GM18861 (cell line): Measurements from ENCODE around the gene FYN.

Experiments used
- ATAC-seq: cut with Tn5 transposase; IDR thresholded peaks from one replicate; pipeline ENCODE4 v1.9.1; 2021; ENCODE audit not compliant: unreplicated experiment

FYN gene

DNA sequence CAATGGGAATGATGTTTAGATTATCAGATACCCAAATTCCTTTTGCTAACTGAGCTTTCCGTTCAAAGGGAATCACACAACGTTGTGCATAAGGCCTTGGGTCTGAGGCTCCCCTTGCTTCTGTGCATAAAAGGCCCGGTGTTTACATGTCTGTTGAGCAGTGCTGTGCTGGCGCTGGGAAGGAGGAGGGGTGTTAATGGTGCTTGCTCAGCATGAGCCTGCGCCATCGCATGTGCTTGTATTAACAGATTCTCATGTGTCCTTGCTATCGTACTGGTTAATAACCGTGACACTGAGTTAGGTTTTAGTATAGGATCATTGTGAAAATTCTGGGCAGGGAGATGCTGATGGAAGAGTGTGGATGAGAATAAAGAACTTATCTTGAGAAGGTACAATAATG is 205.3 kb downstream of the FYN start:
- ATAC-seq = no peak

DNA sequence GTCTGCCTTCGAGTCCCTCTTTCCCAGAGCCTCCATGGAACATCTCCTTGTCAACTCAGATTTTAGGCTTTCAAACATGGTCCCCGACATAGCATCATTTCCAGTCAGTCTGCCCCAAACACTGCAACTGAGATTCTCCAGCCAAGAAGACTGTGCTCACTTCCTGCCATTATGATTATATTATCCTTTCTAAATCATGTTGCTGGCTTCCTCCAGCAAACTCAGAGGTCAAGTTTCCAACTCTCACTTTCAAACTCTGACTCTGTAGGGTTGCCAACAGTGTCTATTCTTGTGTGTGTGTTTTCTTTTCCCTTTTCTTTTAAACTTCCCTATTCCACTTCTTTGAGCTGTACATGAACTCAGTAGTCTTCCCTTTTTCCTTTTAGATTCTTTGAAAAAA is 206.4 kb downstream of the FYN start:
- no peak for ATAC-seq

DNA sequence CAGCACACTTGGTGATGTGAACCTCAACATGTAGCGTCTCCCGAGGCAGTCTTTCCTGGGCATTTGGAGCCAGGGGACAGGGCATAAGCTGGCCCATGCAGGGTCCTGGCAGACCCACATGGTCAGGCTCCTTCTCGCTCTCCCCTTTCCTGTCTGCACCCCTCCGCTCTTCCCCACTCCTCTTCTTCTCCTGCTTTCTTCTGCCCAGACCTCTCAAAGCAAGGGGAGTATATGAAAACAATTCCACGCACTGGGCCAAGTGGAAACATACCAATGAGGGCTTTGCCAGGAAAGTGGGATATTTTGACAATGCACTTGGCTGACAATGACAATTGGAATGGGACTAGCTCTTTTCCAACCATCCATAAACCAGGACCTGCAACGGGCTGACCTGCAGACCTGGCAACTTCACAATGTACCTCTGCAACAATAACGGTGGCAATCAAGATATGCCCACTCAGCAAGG is 208.7 kb downstream of the FYN start:
- no peak for ATAC-seq

DNA sequence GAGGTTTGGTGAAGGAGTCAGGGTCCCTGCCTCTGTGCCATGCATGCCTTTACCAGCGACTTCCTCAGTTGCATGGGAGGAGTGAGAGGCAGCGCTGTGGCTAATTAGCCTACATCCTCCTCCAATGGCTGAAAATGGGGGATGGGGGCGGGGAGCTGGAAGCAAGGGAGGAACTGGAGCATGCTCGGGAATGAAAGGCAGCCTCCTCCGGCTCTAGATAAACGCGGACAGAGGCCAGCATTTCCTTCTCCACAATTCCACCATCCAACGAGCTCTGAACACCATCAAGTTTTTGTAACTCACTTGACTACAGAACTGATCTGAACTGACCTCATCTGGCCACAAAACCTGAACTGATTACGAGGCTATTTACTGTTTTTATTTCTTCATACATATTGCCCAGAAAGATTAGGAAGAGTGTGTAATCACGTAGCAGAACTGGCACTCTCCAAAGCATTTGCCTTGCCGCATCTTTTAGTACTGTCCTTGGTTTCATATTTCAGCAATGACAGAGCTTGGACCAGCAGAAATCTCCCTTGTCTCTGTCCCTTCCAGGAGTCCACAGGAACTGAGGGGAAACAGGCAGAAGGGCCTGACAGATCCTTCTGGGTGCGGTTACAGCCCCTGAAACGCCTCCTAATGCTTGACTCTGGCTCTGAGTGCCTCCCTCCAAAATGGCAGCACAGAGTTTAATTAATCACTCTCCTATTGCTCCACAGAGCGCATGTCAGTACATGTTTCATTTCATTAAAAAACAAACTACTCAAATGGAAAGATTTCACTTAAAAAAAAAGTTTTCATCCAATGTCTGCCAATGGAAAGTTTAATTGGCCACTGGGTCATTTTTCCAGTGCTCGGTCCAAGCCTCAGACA is 209.3 kb downstream of the FYN start:
- ATAC-seq = no peak

DNA sequence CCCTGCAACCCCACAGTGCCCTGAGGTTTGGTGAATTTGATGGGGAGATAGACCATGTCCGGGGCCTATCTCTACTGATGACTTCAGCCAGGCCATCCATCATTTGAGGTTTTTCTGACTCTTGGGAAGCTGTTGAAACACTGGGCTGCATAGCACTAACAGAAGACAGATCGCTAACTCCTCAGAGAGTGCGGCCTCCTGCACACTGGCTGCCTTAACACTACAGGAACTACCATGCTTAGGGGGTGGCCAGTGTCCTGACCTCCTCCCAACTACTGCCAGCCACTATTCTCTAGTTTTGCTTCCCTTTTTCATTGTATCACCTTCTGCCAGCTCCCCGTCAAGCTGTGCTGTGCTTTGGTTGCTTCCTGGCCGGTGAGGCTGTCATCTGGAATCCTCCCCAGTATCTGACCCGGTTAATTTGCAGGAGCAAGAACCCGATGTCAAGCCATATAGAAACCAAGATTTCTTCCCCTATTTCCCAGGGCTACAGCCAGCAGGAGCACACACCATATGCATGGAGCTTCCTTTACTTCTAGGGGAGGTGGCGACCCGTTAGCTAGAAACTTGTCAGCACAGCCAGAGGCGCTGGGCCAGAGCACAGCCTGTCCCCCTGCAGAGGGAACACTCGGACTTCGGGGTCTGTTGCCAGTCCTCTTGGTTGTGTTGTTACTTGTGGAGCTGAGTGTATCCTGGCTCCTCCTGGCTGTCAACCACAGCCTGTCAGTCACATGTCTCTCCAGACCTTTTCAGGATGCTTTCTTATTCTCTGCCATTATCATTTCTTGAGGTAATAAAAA is 210.3 kb downstream of the FYN start:
- no peak for ATAC-seq

DNA sequence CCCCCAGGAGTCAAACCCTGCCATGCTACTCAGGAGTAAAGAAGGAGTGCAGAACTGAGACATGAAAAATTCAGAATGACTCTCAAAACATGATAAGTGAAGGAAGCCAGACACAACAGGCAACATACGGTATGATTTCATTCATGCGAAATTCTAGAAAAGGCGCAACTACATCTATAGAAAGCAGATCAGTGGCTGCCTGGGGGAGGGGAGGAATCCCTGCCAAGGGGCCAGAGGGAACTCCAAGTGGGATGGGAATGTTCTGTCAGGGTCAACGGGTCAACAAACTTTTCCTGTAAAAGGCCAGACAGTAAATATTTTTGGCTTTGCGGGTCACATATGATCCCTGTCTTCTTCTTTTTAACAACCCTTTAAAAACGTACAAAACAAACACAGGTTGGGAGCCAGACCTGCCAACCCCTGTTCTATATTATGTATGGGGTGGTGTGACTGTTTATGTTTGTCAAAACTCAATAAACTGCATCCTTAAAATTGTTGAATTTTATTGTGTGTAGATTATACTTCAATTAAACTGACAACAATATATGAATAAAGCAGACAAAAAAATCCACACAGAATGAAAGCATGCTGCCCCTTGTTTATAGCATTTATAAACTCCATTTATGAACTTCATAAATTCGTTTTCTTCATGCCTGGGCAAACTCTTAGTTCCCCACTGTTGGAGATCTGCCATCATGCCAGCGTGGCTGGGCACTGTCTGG is 211.0 kb downstream of the FYN start:
- ATAC-seq = no peak

DNA sequence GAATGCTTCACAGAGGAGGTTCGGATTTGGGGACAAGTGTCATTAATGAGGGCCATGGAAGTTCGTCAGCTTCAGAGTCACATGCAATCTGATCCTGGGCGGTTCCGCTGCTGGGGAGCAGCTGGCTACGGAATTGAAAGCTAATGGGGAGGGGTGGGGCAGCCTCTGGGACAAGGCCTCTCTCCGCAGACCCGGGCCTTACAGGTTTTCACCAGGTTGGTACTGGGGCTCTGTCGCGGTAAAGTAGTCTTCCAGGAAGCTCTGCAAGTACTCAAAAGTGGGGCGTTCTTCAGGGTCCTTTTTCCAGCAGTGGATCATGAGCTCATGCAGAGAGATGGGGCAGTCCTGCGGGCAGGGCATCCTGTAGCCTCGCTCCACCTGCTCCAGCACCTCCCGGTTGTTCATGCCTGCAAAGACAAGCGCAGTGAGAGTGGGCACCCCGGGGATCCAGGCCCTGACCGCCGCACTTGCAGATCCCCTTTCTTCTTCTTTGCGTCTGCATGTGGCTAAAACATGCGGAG is 211.7 kb downstream of the FYN start:
- no peak for ATAC-seq

- ATAC-seq = no peak
Observed at GRCh38 chr6:111660531-111660930, 212.7 kb downstream of the FYN start.

DNA sequence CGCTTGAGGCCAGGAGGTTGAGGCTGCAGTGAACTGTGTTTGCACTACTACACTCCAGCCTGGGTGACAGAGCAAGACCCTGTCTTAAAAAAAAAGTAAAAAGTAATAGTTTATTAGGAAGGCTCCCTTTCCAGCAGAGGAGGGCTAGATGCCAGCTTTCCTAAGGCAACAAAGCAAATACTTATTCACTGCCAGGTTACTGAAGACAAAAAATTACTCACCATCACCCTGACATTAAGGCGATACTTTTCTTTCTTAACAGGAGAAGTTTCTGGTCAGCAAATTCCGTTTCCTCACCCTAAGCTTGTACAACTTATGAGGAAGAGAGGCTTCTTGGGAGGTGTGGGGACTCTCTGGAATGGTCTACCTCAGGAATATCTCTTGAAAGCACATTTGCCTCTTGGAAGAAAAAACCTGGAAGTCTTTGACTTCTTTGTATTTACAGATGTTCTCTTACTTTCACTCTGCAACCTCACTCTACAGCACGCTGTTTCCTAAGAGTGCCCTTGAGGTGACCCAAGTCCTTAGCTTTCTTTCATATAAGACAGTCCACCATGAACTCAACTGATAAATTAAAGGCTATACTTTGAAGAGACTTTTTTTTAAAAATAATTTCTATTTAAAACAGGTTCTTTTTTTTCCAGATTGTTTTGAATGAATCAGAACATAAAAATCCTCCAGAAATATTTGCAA is 214.6 kb downstream of the FYN start:
- no peak for ATAC-seq

DNA sequence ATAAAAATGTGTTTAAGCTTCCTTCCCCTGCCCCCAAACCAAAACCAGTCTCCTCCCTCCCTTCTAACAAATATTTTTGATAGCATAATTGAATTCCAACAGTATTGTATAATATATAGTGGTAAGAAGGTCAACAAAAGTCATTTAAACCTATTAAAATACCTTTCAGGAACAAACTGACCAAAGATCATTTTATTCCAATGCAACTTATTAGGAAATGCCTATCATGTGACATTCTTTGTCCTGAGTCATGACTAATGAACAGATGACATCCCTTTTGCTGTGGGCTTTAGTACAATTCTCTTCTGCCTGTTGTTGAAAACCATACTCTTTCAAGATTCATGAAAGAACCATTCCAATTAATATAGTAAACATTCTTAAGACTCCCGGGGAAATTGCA is 216.1 kb downstream of the FYN start:
- no peak for ATAC-seq

GRCh38 chr6:111653979-111654378 is 219.3 kb downstream of the FYN start:
- ATAC-seq = no peak

- ATAC-seq = no peak
Observed at GRCh38 chr6:111653434-111653833, 219.8 kb downstream of the FYN start.

DNA sequence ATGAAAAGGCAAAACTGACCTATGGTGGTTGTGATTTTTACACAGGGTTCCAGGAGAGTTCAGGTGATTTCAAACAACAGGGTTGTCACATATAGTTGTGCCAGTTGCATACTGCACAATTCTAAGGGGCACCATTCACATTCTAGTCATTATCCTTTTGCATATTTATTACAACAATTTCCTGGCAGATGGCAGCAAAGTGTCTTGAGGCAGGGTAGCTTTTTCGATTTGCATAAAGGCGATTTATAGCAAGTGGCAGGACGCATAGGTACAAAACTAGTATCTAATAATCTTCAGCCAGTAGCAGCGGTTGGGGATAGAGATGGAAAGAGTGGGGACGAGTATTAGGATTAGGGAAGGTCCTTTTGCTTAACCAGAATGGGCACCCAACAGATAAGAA is 221.1 kb downstream of the FYN start:
- no peak for ATAC-seq

DNA sequence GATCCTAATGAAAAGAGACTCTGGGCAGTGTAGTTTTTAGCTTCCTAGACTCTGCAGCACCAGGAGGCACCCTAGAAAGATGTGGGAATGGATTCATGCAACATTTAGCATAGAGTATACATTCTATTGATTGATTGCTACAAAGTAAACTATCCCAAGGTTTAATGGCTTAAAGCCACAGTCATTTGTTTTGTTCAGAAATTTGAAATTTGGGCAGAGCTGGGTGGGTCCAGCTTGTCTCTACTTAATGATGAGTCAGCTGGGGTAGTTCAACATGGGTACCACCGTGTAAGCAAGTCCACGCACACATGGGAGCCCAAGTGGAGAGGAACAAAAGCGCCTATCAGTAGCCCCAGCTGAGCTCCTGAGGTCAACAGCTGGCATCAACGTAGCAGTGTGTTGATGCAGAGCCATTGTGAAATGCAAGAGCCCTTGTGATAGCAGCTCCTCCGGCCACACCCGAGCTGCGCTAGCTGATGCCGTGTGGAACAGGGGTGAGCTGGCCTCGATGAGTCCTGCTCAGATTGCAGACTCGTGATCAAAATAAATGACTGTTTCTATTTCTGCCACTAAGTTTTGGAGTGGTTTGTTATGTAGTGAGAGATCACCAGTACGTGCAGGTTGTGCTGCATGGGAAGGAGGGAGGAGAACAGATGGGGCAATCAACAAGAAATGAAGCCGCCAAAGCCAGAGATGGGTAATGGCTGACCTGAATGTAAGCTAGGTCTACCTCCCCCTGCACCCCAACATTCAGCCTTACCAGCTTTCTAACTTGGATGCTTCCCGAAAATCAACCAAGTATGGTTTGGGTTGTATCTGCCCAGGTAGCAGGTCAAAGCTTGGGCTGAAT is 221.8 kb downstream of the FYN start:
- no peak for ATAC-seq

GRCh38 chr6:111650049-111650448 is 223.2 kb downstream of the FYN start:
- ATAC-seq = no peak

DNA sequence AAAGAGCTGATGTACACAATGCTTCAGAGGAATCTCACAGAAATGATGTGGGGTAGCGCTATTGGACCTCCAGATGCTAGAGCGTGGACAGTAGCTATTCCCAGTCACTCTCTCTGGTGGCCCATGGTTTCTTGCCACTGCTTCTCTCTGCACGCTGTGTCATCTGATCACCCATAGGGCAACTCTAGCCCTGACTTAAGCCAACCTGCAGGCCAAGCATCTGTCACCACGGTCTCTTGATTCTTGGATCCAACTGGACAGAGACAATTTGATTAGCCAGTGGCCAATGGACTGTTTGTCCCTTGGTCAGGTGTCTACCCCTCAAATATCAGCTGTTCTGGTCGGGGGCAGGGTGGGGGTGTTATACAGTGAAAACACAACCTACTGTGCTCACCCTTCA is 225.2 kb downstream of the FYN start:
- no peak for ATAC-seq

DNA sequence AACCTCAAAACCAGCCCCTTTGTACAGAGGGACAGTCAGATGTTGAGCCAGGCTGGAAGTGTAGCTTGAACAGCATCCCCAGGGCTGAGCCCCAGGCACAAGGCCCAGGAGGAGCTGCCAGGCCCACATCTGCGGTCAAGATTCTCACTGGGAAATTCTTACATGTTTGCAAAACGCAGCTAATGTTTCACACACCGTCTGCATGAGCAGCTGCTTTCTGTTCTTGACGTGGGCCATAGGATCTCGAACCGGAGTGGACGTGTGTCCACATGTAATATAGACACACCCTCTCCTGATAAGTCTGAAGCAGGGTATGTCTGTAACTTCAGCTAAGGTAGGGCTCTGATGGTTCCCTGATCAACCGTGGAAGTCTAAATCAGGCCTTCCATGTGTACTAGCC is 226.3 kb downstream of the FYN start:
- no peak for ATAC-seq

DNA sequence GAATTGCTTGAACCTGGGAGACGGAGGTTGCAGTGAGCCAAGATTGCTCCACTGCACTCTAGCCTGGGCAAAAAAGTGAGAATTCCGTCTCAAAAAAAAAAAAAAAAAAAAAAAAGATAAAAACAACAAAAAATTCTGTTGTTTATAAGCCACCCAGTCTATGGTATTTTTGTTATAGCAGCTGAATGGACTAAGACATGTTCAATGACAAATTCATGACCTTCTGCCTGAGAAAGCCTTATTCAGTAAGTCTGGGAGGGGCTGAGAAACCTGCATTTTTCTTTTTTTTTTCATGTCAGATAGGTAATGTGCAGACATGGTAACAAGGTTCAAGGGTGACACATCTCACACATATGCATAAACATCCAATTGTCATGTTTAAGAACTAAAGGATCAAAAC is 227.2 kb downstream of the FYN start:
- ATAC-seq = no peak

- no peak for ATAC-seq
Observed at GRCh38 chr6:111644893-111645430, 228.3 kb downstream of the FYN start.
